Subcutaneous abdominal adipose tissue (tissue), 5 donors: ENCODE data around the gene VPS37C.

Experiments
- H3K27ac ChIP-seq: one replicate; pipeline ENCODE4 v1.7.0; 2013; ENCODE audit warnings: low read depth, mild to moderate bottlenecking, inconsistent platforms, low read length, moderate library complexity
- H3K27me3 ChIP-seq, 5 donors: one replicate each; pipeline ENCODE4 v1.7.0; 2013; ENCODE audit warnings: low read length in 5 of 5, inconsistent platforms in 1 of 5; ENCODE audit not compliant: control insufficient read depth in 5 of 5, insufficient read depth in 4 of 5
- H3K36me3 ChIP-seq, 5 donors: one replicate each; pipeline ENCODE4 v1.7.0; 2013; ENCODE audit warnings: low read length in 5 of 5; ENCODE audit not compliant: control insufficient read depth in 5 of 5, insufficient read depth in 5 of 5
- H3K4me1 ChIP-seq, 5 donors: one replicate each; pipeline ENCODE4 v1.7.0; 2013; ENCODE audit warnings: low read length in 5 of 5, mild to moderate bottlenecking in 3 of 5, moderate library complexity in 1 of 5; ENCODE audit not compliant: control insufficient read depth in 5 of 5, insufficient read depth in 5 of 5
- H3K4me3 ChIP-seq, 5 donors: one replicate each; pipeline ENCODE4 v1.7.0; 2013; ENCODE audit warnings: low read length in 5 of 5, low read depth in 1 of 5
- H3K9ac ChIP-seq, 5 donors: one replicate each; pipeline ENCODE4 v1.7.0; 2013; ENCODE audit warnings: low read length in 5 of 5, mild to moderate bottlenecking in 4 of 5, moderate library complexity in 3 of 5
- H3K9me3 ChIP-seq, 5 donors: one replicate each; pipeline ENCODE4 v1.7.0; 2013; ENCODE audit warnings: low read length in 5 of 5; ENCODE audit not compliant: control insufficient read depth in 5 of 5
- donor health status: healthy.
- donor health status: healthy.
- donor health status: healthy.
- donor health status: healthy.
- donor health status: healthy.

The VPS37C gene

GRCh38 chr11:61115498-61116224, 45.6 kb downstream of the VPS37C start:
- Histone ChIP-seq H3K36me3 (no peaks in the 10 kb centered on the region), H3K4me3 (no peak overlapping the region), H3K9ac (no peak overlapping the region), H3K27me3 (peaks cover 11 to 23% (median 15%) of the 10 kb centered on the region in 5 donors), H3K9me3 (no peaks in the 10 kb centered on the region), H3K4me1 (no peaks in the 10 kb centered on the region), H3K27ac (no peak overlapping the region)

- H3K36me3 ChIP-seq: no peaks in the 10 kb centered on the region
- no peak overlapping the region for H3K9ac ChIP-seq
- H3K4me3 ChIP-seq: no peak overlapping the region
- H3K9me3 ChIP-seq: no peaks in the 10 kb centered on the region
- peaks cover 11 to 23% (median 15%) of the 10 kb centered on the region in 5 donors for H3K27me3 ChIP-seq
- no peak overlapping the region for H3K27ac ChIP-seq
- no peaks in the 10 kb centered on the region for H3K4me1 ChIP-seq
These were observed 46.3 kb downstream of the VPS37C start for GRCh38 chr11:61114913-61115312.

- H3K4me1 ChIP-seq: no peaks in the 10 kb centered on the region
- no peak overlapping the region for H3K27ac ChIP-seq
These were observed 48.0 kb downstream of the VPS37C start for GRCh38 chr11:61113201-61113600.

GRCh38 chr11:61112575-61112974, 48.7 kb downstream of the VPS37C start:
- Histone ChIP-seq H3K27me3 (peaks cover 0 to 9% (median 6%) of the 10 kb centered on the region in 5 donors), H3K27ac (no peak overlapping the region), H3K9ac (no peak overlapping the region), H3K4me3 (no peak overlapping the region), H3K9me3 (no peaks in the 10 kb centered on the region), H3K4me1 (no peaks in the 10 kb centered on the region), H3K36me3 (no peaks in the 10 kb centered on the region)

More at GRCh38 chr11:61113201-61113600, 48.0 kb downstream of the VPS37C start:
- no peak overlapping the region for H3K4me3 ChIP-seq
- H3K27me3 ChIP-seq: peaks cover 0 to 12% (median 11%) of the 10 kb centered on the region in 5 donors
- H3K9ac ChIP-seq: no peak overlapping the region
- no peaks in the 10 kb centered on the region for H3K9me3 ChIP-seq
- H3K36me3 ChIP-seq: no peaks in the 10 kb centered on the region

GRCh38 chr11:61111786-61112517, 49.3 kb downstream of the VPS37C start:
- H3K27me3 ChIP-seq: peaks cover 0 to 9% (median 6%) of the 10 kb centered on the region in 5 donors
- H3K9ac ChIP-seq: no peak overlapping the region
- no peaks in the 10 kb centered on the region for H3K4me1 ChIP-seq
- H3K27ac ChIP-seq: no peak overlapping the region
- no peaks in the 10 kb centered on the region for H3K9me3 ChIP-seq
- H3K36me3 ChIP-seq: no peaks in the 10 kb centered on the region
- H3K4me3 ChIP-seq: no peak overlapping the region

GRCh38 chr11:61111050-61111435, 50.2 kb downstream of the VPS37C start:
- Histone ChIP-seq H3K36me3 (no peaks in the 10 kb centered on the region), H3K9ac (no peak overlapping the region), H3K27me3 (peaks cover 0 to 5% (median 0%) of the 10 kb centered on the region in 5 donors), H3K27ac (no peak overlapping the region), H3K9me3 (no peaks in the 10 kb centered on the region), H3K4me3 (no peak overlapping the region), H3K4me1 (no peaks in the 10 kb centered on the region)

GRCh38 chr11:61110255-61111049, 50.8 kb downstream of the VPS37C start:
- no peak overlapping the region for H3K9ac ChIP-seq
- H3K4me3 ChIP-seq: no peak overlapping the region
- H3K9me3 ChIP-seq: no peaks in the 10 kb centered on the region
- H3K27me3 ChIP-seq: no peaks in the 10 kb centered on the region
- H3K27ac ChIP-seq: no peak overlapping the region
- H3K36me3 ChIP-seq: no peaks in the 10 kb centered on the region
- no peaks in the 10 kb centered on the region for H3K4me1 ChIP-seq

GRCh38 chr11:61109671-61110070, 51.6 kb downstream of the VPS37C start:
- H3K27me3 ChIP-seq: no peaks in the 10 kb centered on the region
- no peak overlapping the region for H3K4me3 ChIP-seq
- H3K27ac ChIP-seq: no peak overlapping the region
- H3K9me3 ChIP-seq: no peaks in the 10 kb centered on the region
- H3K4me1 ChIP-seq: no peaks in the 10 kb centered on the region
- H3K9ac ChIP-seq: no peak overlapping the region
- no peaks in the 10 kb centered on the region for H3K36me3 ChIP-seq

GRCh38 chr11:61108847-61109585, 52.2 kb downstream of the VPS37C start:
- Histone ChIP-seq H3K36me3 (no peaks in the 10 kb centered on the region), H3K9ac (no peak overlapping the region), H3K27ac (no peak overlapping the region), H3K4me3 (no peak overlapping the region), H3K9me3 (no peaks in the 10 kb centered on the region), H3K4me1 (peaks cover 0 to 3% (median 0%) of the 10 kb centered on the region in 5 donors), H3K27me3 (no peaks in the 10 kb centered on the region)
